Measurements from ENCODE around the gene KLF2. TPM values are rescaled to one million over a fixed set of nuclear protein-coding genes. Genes with fewer than 3 reads are reported as not detected.
A peak's percentile ranks its signal among the peaks of the same experiment; 100 is the strongest.

Gene KLF2
- total RNA-seq, 4 donors from 2014 or later, result 27.0 to 41.1 (median 36.9) TPM

DNA sequence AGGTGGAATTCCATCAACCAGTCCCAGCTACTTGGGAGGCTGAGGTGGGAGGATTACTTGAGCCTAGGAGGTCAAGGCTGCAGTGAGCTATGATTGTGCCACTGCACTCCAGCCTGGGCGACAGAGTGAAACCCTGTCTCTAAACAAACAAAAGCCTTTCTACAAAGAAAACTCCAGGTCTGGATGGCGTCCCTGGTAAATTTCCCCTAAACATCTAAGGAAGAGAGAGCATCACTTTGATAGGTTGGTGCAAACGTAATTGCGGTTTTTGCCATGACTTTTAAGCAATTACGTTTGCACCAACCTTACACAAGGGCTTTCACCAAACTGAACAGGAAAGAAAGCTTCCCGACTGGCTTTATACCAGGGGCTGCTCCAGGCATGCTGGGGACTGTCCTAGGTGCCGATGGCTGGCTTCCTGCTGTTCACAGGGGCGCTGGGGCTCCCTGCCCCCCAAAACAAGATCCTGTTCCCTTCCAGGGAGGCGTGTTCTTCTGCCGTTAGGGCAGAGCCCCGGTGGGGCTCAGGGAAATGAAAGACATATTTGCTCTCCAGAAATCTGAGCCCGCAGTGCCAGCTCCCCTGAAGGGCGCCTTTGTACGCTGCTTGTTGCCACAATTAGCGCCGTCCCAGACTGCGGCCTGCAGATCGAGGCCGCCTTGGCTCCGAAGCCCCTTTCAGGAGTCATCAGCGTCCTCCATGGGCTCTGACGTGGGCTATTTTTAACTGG, 38.7 kb upstream of the KLF2 start:
- Histone ChIP-seq H3K36me3 (no peaks in the 10 kb centered on the region), H3K27me3 (no peaks in the 10 kb centered on the region), H3K9me3 (no peaks in the 10 kb centered on the region), H3K27ac (peak overlapping the region; percentile 73), H3K4me1 (peaks cover 40% of the 10 kb centered on the region), H3K4me3 (peak overlapping the region; percentile 30)
- WGBS, result 33% methylated on average over 20 of the region's 22 CpGs
- no peak for TF ChIP-seq POLR2A (IDR thresholded peaks at IDR 0.05)
- TF ChIP-seq, protein P1, sequence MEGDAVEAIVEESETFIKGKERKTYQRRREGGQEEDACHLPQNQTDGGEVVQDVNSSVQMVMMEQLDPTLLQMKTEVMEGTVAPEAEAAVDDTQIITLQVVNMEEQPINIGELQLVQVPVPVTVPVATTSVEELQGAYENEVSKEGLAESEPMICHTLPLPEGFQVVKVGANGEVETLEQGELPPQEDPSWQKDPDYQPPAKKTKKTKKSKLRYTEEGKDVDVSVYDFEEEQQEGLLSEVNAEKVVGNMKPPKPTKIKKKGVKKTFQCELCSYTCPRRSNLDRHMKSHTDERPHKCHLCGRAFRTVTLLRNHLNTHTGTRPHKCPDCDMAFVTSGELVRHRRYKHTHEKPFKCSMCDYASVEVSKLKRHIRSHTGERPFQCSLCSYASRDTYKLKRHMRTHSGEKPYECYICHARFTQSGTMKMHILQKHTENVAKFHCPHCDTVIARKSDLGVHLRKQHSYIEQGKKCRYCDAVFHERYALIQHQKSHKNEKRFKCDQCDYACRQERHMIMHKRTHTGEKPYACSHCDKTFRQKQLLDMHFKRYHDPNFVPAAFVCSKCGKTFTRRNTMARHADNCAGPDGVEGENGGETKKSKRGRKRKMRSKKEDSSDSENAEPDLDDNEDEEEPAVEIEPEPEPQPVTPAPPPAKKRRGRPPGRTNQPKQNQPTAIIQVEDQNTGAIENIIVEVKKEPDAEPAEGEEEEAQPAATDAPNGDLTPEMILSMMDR (IDR thresholded peaks at IDR 0.05), result no peak
- TF ChIP-seq EP300 (IDR thresholded peaks at IDR 0.05), result no peak
- TF ChIP-seq POLR2AphosphoS5 (IDR thresholded peaks at IDR 0.05), result no peak
- no peak for DNase-seq (ENCODE audit: low spot score in 2 of 2)

DNA sequence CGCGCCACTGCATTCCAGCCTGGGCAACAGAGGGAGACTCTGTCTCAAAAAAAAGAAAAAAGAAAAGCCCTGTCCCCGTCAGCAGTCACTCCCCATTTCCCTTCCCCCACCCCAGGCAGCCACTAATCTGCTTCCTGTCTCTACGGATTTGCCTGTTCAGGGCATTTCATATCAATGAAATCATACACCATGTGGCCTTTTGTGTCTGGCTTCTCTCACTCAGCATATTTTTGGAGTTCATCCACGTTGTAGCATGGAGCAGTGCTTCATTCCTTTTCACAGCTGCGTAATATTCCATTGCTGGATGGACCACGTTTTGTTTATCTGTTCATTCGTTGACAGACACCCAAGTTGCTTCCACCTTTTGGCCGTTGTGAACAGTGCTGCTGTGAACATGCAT, 36.1 kb upstream of the KLF2 start:
- Histone ChIP-seq H3K9me3 (no peaks in the 10 kb centered on the region), H3K4me1 (peaks cover 42% of the 10 kb centered on the region), H3K4me3 (no peak overlapping the region), H3K27me3 (no peaks in the 10 kb centered on the region), H3K27ac (no peak overlapping the region), H3K36me3 (no peaks in the 10 kb centered on the region)
- WGBS, result 69% methylated on average over 9 of the region's 9 CpGs
- DNase-seq (ENCODE audit: low spot score in 2 of 2), result no peak
- no peak for TF ChIP-seq EP300 (IDR thresholded peaks at IDR 0.05)
- TF ChIP-seq POLR2AphosphoS5 (IDR thresholded peaks at IDR 0.05), result no peak
- TF ChIP-seq, protein P1 (IDR thresholded peaks at IDR 0.05), result no peak
- no peak for TF ChIP-seq POLR2A (IDR thresholded peaks at IDR 0.05)

DNA sequence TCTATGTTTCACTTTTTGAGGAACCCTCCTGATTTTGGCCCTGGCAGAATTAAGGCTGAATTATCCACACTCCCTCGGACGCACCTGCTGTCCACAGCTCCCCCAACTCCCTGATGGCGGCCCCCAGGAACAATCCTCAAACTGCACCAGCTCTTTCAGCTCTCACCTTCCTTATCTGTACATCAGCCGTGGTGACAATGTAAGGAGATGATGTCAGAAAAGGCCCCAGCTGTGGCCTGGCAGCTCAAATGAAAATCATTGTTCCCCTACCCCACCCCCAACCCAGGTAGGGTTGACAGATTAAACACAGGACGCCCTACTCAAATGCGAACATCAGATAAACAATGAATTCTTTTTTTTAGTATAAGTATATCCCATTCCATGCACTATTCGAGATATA, 35.0 kb upstream of the KLF2 start:
- Histone ChIP-seq H3K4me3 (no peak overlapping the region), H3K27ac (no peak overlapping the region), H3K36me3 (no peaks in the 10 kb centered on the region), H3K9me3 (no peaks in the 10 kb centered on the region), H3K27me3 (no peaks in the 10 kb centered on the region), H3K4me1 (peaks cover 35% of the 10 kb centered on the region)
- WGBS, result 90% methylated on average over 7 of the region's 7 CpGs
- DNase-seq (ENCODE audit: low spot score in 2 of 2), result no peak
- TF ChIP-seq, protein P1 (IDR thresholded peaks at IDR 0.05), result no peak

DNA sequence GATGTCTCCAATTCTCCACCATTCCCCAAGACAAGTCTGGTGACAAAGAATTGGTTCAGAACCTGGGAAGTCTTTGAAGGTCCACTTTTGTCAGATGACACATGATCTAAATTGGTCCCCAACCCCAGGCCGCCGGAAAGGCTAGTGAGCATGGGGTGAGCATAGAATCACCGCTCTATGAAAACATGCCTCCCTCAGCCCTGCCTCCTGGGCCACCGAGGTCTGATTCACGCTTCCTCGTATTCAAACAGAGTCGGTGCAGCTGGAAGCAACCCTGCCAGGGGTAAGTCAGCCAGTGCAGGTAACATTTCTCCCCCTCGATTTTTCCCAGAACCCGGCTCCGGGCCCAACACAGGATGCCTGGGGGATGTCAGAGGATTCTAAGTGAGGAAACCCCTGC, 33.9 kb upstream of the KLF2 start:
- Histone ChIP-seq H3K4me1 (peaks cover 29% of the 10 kb centered on the region), H3K36me3 (no peaks in the 10 kb centered on the region), H3K27me3 (no peaks in the 10 kb centered on the region), H3K27ac (peak overlapping the region; percentile 8), H3K9me3 (no peaks in the 10 kb centered on the region), H3K4me3 (no peak overlapping the region)
- no peak for DNase-seq (ENCODE audit: low spot score in 2 of 2)
- whole genome bisulfite sequencing, result 79% methylated on average over 10 of the region's 10 CpGs
- TF ChIP-seq, protein P1 (IDR thresholded peaks at IDR 0.05), result no peak
- TF ChIP-seq POLR2A (IDR thresholded peaks at IDR 0.05) (no peak), POLR2AphosphoS5 (IDR thresholded peaks at IDR 0.05) (no peak), EP300 (IDR thresholded peaks at IDR 0.05) (no peak)

DNA sequence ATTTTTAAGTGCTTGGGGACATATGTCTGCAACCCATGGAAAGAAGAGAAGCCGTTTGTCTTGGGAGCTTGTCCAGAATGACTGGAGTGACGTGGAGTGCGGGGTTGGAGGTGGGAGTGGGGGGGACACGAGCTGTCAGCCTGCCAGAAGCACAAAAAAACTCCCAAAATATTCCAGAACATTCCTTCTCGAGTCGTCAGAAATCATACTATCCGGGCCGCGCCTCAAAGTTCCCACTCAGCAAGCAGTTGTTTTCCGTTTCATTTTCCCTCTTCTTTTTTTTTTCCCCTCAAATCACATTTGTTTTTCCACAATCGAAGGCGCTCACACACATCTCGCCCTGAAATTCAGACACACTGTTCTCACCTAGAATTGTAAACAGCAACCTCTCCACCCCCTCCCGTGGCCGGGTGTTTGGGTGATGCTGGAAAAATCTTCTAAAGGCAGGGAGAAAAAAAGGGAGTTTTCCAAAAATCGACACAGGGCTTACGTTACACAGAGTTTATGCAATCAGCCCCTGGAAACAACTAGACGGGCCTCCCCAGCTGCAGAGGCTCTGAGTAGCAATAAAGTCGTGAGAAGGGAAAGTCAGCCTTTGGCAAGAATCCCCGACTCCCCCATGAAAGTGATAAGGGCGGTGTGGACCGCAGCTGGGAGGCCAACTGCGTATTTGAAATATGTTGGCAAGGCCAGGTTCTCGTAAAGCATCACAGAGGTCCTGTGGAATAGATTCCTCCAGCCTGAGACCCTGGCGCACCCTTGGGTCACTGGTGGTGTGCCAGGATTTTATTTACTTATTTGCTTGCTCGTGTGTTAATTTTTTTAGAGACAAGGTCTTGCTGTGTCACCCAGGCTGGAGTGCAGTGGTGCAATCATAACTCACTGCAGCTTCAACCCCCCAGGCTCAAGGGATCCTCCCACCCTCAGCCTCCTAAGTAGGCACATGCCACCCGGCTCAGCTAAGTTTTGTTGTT, 31.2 kb upstream of the KLF2 start:
- 19% methylated on average over 27 of the region's 27 CpGs for WGBS
- H3K4me3 ChIP-seq, result no peak overlapping the region

More for the DNA sequence above, 31.2 kb upstream of the KLF2 start:
- H3K27ac ChIP-seq, result peak overlapping the region; percentile 87
- no peaks in the 10 kb centered on the region for H3K27me3 ChIP-seq
- no peaks in the 10 kb centered on the region for H3K9me3 ChIP-seq
- peak; percentile 87 to 90 for DNase-seq (ENCODE audit: low spot score in 2 of 2)
- no peak for TF ChIP-seq EP300 (IDR thresholded peaks at IDR 0.05)
- no peak for TF ChIP-seq POLR2A (IDR thresholded peaks at IDR 0.05)
- TF ChIP-seq, protein P1 (IDR thresholded peaks at IDR 0.05), result no peak
- no peak for TF ChIP-seq POLR2AphosphoS5 (IDR thresholded peaks at IDR 0.05)
- H3K4me1 ChIP-seq, result peaks cover 18% of the 10 kb centered on the region
- no peaks in the 10 kb centered on the region for H3K36me3 ChIP-seq
